C4-2B (cell line): ENCODE results near the gene GPX4.
"Not testable (repeated sequence)": the region's sequence is repeated elsewhere in the genome, so short reads cannot be mapped to it uniquely, and the experiment has no call there.

Experiments
- H3K27ac ChIP-seq: fragments of 450-650 bp; 2 replicates; pipeline ENCODE4 v1.5.1; 2017
- CTCF ChIP-seq: fragments of 450-650 bp; conservative IDR thresholded peaks from 2 replicates; pipeline ENCODE4 v1.5.1; 2017; ENCODE audit warnings: mild to moderate bottlenecking
- ZFX ChIP-seq: fragments of 450-650 bp; IDR thresholded peaks from 2 replicates; pipeline ENCODE4 v1.6.1; 2017

Gene GPX4

GRCh38 chr19:1112268-1113029 is 8.7 kb downstream of the GPX4 start:
- TF ChIP-seq ZFX = peak; percentile 75; the same call in 1 of the 2 replicates
- TF ChIP-seq CTCF = no peak
- H3K27ac ChIP-seq = peak overlapping the region; percentile 90

GRCh38 chr19:1113030-1113985 is 9.5 kb downstream of the GPX4 start:
- TF ChIP-seq CTCF (peak; percentile 88), ZFX (no peak)
- H3K27ac ChIP-seq = peak overlapping the region; percentile 90

- no peak for TF ChIP-seq ZFX
- no peak for TF ChIP-seq CTCF
- H3K27ac ChIP-seq = peak overlapping the region; percentile 90
These were observed 10.2 kb downstream of the GPX4 start for GRCh38 chr19:1113986-1114483.

GRCh38 chr19:1114728-1115127 is 10.9 kb downstream of the GPX4 start:
- not testable (repeated sequence) for H3K27ac ChIP-seq

- TF ChIP-seq ZFX (no peak), CTCF (no peak)
- H3K27ac ChIP-seq = no peak overlapping the region
These were observed 12.0 kb downstream of the GPX4 start for GRCh38 chr19:1115646-1116420.

- no peak overlapping the region for H3K27ac ChIP-seq
- TF ChIP-seq ZFX = no peak
- TF ChIP-seq CTCF = no peak
These were observed 13.2 kb downstream of the GPX4 start for GRCh38 chr19:1116726-1117581.

GRCh38 chr19:1117654-1118053 is 13.9 kb downstream of the GPX4 start:
- no peak overlapping the region for H3K27ac ChIP-seq
- TF ChIP-seq CTCF = no peak
- no peak for TF ChIP-seq ZFX
